Stimulated activated CD8-positive, alpha-beta memory T cell treated with anti-CD3 and anti-CD28 coated beads, Interleukin-12 subunit alpha, Interleukin-12 subunit beta, amount 100 ng/mL, for 1 hour (primary cell): ENCODE data around the gene TNFAIP3.
A peak's percentile ranks its signal among the peaks of the same experiment; 100 is the strongest.
"Not testable (repeated sequence)": the region's sequence is repeated elsewhere in the genome, so short reads cannot be mapped to it uniquely, and the experiment has no call there.

Experiments
- DNase-seq: peaks from one replicate; pipeline ENCODE4 v3.0.0-alpha.2; 2020; ENCODE audit warnings: low read depth

TNFAIP3 gene

GRCh38 chr6:137866914-137867684, at the start of gene TNFAIP3:
TSS of gene TNFAIP3 (plus strand) at chr6:137867259. CDS start at chr6:137871228, 3,969 bp downstream.
- peak; percentile 90 for DNase-seq

- no peak for DNase-seq
These were observed 48.6 kb upstream of the TNFAIP3 start for GRCh38 chr6:137818440-137818839.

GRCh38 chr6:137819740-137820139, 47.3 kb upstream of the TNFAIP3 start:
- DNase-seq = no peak

- no peak for DNase-seq
These were observed 46.6 kb upstream of the TNFAIP3 start for GRCh38 chr6:137820425-137820824.

GRCh38 chr6:137820952-137821351, 46.1 kb upstream of the TNFAIP3 start:
- DNase-seq = no peak

GRCh38 chr6:137821491-137821890, 45.6 kb upstream of the TNFAIP3 start:
- no peak for DNase-seq

GRCh38 chr6:137823826-137824555, 43.1 kb upstream of the TNFAIP3 start:
- DNase-seq = peak; percentile 70

- DNase-seq = no peak
These were observed 42.5 kb upstream of the TNFAIP3 start for GRCh38 chr6:137824556-137824879.

GRCh38 chr6:137824896-137825295, 42.2 kb upstream of the TNFAIP3 start:
- DNase-seq = no peak

- DNase-seq = no peak
These were observed 39.6 kb upstream of the TNFAIP3 start for GRCh38 chr6:137827411-137827940.

GRCh38 chr6:137827977-137828810, 38.9 kb upstream of the TNFAIP3 start:
- no peak for DNase-seq

- no peak for DNase-seq
These were observed 37.4 kb upstream of the TNFAIP3 start for GRCh38 chr6:137829641-137830083.

- DNase-seq = no peak
These were observed 36.5 kb upstream of the TNFAIP3 start for GRCh38 chr6:137830511-137830911.

GRCh38 chr6:137832110-137832509, 34.9 kb upstream of the TNFAIP3 start:
- no peak for DNase-seq

- DNase-seq = no peak
These were observed 32.6 kb upstream of the TNFAIP3 start for GRCh38 chr6:137834508-137834907.

GRCh38 chr6:137836788-137837187, 30.3 kb upstream of the TNFAIP3 start:
- no peak for DNase-seq

- DNase-seq = not testable (repeated sequence)
These were observed 29.0 kb upstream of the TNFAIP3 start for GRCh38 chr6:137838090-137838489.

- DNase-seq = not testable (repeated sequence)
These were observed 28.5 kb upstream of the TNFAIP3 start for GRCh38 chr6:137838597-137838996.

GRCh38 chr6:137839076-137839475, 28.0 kb upstream of the TNFAIP3 start:
- no peak for DNase-seq

- no peak for DNase-seq
These were observed 26.8 kb upstream of the TNFAIP3 start for GRCh38 chr6:137840252-137840651.

- no peak for DNase-seq
These were observed 23.8 kb upstream of the TNFAIP3 start for GRCh38 chr6:137843211-137843610.

GRCh38 chr6:137844327-137844726, 22.7 kb upstream of the TNFAIP3 start:
- not testable (repeated sequence) for DNase-seq
